DMS153 (cell line): ENCODE results near the gene CATSPERZ.

ENCODE experiments used
- DNase-seq: peaks from one replicate; lab custom pipeline; 2025; lab: John Stamatoyannopoulos, UW

The CATSPERZ gene

DNA sequence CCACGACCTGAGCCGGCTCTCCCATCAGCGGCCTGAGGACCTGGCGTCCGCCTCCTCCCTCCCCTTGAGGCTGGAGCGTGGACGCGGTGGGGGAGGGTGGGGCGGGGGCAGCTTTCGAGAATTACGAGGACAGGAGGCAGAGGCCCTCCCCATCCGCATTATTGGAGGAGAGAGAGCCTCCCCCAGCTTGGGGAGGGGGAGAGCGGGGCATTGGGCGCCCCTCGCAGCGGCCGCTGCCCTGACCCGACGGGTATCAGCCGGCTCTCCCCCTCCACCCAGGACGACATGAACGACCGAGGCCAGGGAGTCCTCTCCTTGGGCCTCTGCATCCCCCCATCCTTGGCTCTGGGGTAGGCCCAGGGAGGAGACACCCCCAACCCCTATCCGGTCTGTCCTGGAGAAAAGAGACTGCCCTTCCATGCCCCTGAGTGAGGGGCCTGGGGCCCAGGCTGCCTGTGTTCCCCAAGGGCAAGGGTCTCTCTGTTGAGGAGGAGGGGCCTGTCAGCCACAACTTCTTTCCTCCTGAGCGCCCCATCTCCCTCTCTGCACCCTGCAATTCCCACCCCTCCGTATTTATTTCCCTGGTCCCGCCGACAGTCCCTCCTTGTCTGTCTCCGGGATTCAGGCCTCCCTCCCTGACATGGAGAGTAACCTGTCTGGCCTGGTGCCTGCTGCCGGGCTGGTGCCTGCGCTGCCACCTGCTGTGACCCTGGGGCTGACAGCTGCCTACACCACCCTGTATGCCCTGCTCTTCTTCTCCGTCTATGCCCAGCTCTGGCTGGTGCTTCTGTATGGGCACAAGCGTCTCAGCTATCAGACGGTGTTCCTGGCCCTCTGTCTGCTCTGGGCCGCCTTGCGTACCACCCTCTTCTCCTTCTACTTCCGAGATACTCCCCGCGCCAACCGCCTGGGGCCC, 14.0 kb upstream of the CATSPERZ start:
- DNase-seq: peak; percentile 13

DNA sequence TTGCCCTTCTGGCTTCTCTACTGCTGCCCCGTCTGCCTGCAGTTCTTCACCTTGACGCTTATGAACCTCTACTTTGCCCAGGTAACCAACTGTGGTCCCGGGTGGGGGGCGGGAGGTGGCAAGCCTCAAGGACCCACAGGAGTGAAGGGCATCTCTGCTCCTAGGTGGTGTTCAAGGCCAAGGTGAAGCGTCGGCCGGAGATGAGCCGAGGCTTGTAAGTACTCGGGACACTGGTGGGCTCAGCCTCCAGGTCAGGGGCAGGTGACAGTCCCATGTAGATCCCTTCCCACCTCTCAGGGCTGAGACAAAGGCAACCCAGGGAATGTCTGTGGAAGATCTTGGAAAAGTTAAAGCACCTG, 13.4 kb upstream of the CATSPERZ start:
- no peak for DNase-seq

GRCh38 chr11:64287676-64288352, 12.3 kb upstream of the CATSPERZ start:
- DNase-seq: no peak

DNA sequence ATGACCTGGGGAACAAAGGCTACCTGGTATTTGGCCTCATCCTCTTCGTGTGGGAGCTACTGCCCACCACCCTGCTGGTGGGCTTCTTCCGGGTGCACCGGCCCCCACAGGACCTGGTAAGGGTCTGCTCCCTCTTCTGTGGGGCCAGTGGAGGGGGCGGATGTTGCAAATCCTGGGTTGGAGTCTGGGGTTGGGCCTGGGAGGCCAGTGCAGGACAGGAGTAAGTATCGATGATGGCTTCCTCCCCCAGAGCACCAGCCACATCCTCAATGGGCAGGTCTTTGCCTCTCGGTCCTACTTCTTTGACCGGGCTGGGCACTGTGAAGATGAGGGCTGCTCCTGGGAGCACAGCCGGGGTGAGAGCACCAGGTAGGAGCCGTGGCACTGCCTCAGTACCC, 11.8 kb upstream of the CATSPERZ start:
- DNase-seq: no peak

- no peak for DNase-seq
Measured at GRCh38 chr11:64289002-64289564, 11.1 kb upstream of the CATSPERZ start.

DNA sequence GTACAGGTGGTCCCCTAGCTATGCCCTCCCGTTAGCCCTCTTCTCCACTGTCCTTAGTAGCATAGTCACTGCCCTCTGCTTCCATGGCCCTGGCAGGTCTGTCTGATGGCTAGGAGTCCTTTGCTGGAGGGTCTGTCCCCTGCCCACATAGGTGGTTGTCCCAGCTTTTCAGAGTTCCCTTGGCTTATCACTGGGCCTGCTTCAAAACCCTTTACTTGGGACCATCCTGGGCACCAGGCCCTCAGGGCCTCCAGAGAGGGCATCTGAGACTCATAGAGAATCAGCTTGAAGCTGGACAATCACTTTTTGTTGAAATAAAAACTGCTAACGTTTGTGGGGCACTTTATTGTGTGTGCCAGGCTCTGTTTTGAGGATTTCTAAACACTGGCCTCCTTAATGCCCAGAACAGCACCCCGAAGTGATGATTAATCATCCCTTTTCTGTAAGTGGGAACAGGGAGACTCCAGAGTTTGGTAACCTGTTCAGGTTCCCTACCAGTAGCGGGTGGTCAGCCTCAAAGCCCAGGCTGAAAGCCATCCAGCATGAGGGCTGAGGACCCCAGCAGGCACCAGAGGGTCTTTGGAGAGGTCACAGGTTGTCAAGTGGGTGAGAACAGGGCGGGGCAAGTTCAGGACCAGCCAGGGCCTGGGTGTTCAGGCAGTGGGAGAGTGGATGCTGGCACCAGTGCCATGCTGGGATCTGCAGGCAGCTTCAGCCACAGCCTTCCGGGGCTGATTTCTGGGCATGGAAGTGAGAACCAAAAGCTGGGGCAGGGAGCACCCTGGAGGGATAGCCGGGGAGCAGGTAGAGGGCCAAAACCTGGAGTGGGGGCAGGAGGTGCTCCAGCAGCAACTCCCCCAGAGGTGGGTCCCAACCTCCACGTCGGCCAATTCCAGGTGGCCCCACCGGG, 9.6 kb upstream of the CATSPERZ start:
- DNase-seq: no peak

GRCh38 chr11:64291262-64291751, 8.9 kb upstream of the CATSPERZ start, which contains the start of gene KCNK4:
TSS of gene KCNK4 (plus strand) at chr11:64291302. CDS start at chr11:64293019, 1,717 bp downstream.
- DNase-seq: no peak

DNA sequence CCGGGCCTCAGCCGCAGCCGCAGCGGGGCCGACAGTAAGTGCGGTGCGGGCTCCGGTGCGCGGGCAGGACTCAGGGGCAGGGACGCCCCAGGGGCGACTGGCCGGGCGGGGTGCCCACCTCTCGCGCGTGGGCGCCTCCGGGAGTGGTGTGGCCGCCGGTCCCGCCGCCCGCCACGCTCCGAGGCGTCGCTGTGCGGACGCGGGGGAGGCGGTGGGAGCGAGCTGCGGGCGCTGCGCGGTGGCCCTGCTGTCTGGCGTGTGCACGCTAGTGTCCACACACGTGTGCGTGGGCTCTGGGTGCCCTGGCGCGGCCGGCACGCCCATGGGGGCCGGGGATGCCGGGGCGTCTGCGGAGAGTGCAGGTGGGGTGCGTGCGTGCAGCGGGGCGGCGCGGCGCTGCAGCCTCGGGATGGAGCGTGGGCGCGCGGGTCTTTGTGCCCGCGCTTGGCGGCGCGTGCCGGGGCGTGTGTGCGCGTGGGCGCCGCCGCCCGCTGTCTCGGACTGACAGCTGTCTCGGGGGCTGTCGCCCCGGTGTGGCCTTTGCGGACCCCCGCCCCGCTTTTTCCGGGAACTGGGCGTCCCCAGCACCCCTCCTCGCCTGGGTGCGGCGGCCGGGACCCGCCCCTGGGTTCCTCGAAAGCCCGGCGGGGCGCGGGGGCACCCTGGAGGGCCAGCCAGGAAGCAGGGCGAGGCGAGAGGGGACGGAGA, 8.3 kb upstream of the CATSPERZ start:
- no peak for DNase-seq

DNA sequence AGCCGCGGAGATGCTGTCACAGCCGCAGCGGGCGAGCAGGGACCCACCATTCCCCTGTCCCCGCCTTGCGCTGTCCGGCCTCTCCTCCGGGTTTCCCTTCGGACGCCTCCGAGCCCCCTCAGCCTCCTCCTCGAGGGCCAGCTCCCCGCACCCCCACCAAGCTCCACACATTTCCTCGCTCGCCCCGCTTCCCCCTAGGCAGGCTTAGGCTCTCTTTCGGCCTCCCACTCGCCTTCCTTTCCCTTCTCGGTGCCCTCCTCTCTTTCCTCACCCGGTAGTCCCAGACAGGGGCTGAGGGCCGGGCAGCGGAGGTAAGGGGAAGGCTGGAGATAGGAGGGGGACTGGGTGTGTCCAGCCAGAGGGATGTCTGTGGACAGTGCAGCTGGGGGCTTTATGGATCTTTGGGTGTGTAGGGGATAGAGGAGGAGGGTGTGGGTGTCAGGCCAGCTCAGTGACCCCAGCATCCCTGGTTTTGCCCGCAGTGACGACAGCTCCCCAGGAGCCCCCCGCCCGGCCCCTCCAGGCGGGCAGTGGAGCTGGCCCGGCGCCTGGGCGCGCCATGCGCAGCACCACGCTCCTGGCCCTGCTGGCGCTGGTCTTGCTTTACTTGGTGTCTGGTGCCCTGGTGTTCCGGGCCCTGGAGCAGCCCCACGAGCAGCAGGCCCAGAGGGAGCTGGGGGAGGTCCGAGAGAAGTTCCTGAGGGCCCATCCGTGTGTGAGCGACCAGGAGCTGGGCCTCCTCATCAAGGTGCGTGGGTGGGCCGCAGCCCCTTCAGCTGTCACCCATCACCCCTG, 7.5 kb upstream of the CATSPERZ start:
- no peak for DNase-seq

DNA sequence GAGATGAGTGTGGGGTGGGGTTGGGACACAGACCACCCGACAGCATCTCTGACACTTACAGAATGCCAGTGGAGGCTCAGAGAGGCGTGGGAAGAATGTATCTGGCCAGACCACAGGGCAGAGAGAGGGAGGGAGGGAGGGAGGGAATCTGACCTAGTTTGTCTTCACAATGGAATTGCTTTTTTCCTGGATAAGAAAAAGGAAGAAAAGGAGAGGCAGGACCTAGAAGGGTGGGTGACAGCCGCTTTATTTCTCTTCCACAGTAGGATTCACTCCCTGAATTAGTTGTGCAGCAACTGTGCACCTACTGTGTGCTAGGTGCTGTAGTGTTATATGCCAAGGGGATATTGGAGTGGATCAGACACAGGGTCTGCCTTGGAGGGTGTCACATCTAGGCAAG, 5.4 kb upstream of the CATSPERZ start:
- DNase-seq: no peak

DNA sequence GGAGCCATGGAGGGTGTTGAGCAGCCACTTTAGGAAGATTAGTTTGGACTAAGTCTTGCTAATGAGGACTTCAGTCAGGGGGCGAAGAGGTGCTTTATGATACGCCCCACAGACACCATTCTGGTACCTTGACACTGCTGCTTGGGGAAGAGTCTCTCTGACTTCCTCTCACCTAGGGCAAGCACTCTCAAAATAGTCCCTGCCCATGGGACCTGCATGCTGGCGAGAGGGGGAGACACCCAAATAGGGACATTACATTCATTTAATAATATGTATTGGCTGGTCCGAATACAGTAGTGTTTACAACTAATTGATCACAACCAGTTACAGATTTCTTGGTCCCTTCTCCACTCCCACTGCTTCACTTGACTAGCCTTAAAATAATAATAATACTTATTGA, 4.4 kb upstream of the CATSPERZ start:
- DNase-seq: no peak

DNA sequence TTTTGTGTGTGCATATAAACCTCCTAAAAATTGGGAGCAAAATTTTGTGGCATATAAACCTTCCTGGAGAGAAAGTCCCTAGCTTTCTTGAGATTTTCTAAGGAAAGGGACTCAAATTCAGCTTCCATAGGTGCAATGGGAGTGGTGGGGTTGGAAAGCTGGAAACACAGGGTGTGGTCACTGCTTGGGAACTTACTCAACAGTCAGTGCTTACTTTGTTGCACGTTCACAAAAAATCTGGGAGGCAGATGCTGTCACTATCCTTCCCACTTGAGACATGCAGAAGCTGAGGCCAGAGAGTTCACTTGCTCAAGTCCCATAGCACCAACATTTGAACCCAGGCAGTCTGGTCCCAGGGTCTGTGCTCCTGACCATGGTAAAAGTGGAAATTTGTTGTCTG, 3.9 kb upstream of the CATSPERZ start:
- no peak for DNase-seq

GRCh38 chr11:64296830-64297698, 3.1 kb upstream of the CATSPERZ start:
- no peak for DNase-seq

- DNase-seq: no peak
Measured at GRCh38 chr11:64297699-64298358, 2.3 kb upstream of the CATSPERZ start.

DNA sequence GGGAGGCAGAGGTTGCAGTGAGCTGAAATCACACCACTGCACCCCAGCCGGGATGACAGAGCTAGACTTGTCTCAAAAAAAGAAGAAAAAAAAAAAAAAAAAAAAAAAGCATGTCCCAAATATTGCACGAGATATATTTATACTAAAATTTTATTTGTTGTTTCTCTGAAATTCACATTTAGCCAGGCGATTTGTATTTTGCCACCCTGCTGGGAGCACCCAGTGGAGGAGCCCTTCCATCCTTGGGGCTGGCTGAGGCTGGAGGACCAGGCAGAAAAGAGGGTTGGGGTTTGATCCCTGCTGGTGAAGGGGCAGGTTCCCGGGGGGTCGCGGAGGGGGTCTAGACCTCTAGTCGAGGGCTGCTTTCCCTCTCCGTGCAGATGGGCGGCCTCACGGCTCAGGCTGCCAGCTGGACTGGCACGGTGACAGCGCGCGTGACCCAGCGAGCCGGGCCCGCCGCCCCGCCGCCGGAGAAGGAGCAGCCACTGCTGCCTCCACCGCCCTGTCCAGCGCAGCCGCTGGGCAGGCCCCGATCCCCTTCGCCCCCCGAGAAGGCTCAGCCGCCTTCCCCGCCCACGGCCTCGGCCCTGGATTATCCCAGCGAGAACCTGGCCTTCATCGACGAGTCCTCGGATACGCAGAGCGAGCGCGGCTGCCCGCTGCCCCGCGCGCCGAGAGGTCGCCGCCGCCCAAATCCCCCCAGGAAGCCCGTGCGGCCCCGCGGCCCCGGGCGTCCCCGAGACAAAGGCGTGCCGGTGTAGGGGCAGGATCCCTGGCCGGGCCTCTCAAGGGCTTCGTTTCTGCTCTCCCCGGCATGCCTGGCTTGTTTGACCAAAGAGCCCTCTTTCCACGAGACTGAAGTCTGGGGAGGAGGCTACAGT, 952 bp upstream of the CATSPERZ start:
- no peak for DNase-seq

- no peak for DNase-seq
Measured at GRCh38 chr11:64303109-64304031, 3.2 kb downstream of the CATSPERZ start.

- no peak for DNase-seq
Measured at GRCh38 chr11:64304032-64304315, 3.8 kb downstream of the CATSPERZ start.
